Endothelial cell (in vitro differentiated cells): ENCODE results near the gene MVK. TPM values are rescaled to one million over a fixed set of nuclear protein-coding genes. Genes with fewer than 3 reads are reported as not detected.

ENCODE experiments used
- DNase-seq: peaks from one replicate; pipeline ENCODE4 v3.0.0; 2021; ENCODE audit warnings: low spot score
- H3K27ac Mint-ChIP-seq: one replicate; pipeline ENCODE4 v1.8.0; 2021; ENCODE audit warnings: mixed read lengths, inconsistent platforms; ENCODE audit not compliant: unreplicated experiment
- H3K27me3 Mint-ChIP-seq: one replicate; pipeline ENCODE4 v1.8.0; 2021; ENCODE audit warnings: mild to moderate bottlenecking, moderate library complexity, mixed read lengths, inconsistent platforms; ENCODE audit not compliant: unreplicated experiment
- H3K36me3 Mint-ChIP-seq: one replicate; pipeline ENCODE4 v1.8.0; 2021; ENCODE audit warnings: mild to moderate bottlenecking, low read depth, mixed read lengths, inconsistent platforms; ENCODE audit not compliant: unreplicated experiment
- H3K4me1 Mint-ChIP-seq: one replicate; pipeline ENCODE4 v1.8.0; 2021; ENCODE audit warnings: mild to moderate bottlenecking, mixed read lengths, inconsistent platforms; ENCODE audit not compliant: unreplicated experiment
- H3K4me3 Mint-ChIP-seq: one replicate; pipeline ENCODE4 v1.8.0; 2021; ENCODE audit warnings: mild to moderate bottlenecking, mixed read lengths, inconsistent platforms; ENCODE audit not compliant: unreplicated experiment
- H3K9me3 Mint-ChIP-seq: one replicate; pipeline ENCODE4 v1.8.0; 2021; ENCODE audit warnings: mixed read lengths, inconsistent platforms; ENCODE audit not compliant: unreplicated experiment
- CTCF ChIP-seq: fragments of 200-600 bp; sonication (generic); IDR thresholded peaks from one replicate; pipeline ENCODE4 v1.5.0; 2021; ENCODE audit warnings: antibody characterized with exemption; ENCODE audit not compliant: unreplicated experiment
- total RNA-seq: library from RNA; stranded (reverse); fragmentation: NEBNext Ultra II Directional; extraction: Animal tissue kit (Norgen Biotek cat#: 25700); gene quantifications from one replicate; pipeline ENCODE4 v1.2.1, GENCODE V29; 2021; ENCODE audit not compliant: unreplicated experiment

MVK gene
- total RNA-seq, 1 donor from 2014 or later = 40.7 TPM

DNA sequence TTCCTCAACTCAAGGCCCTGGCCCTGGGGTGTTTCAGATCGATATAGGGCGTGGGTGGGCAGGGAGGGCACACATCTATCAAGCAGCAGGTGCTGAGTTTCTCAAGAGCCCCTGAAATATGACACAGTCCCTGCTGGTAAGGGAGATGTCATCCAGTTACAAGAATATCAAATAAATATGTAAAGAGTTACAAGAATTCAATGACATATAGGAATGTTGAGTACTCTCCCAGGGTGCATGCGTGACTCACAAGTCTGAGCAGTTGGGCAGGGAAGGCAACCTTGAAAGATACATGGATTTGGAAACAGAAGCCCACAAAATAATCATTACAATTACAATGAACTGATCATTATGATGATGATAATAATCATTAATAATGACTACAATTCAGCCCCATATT lies 35.2 kb downstream of the MVK start:
- no peak for DNase-seq
- H3K4me1 Mint-ChIP-seq = no peaks in the 10 kb centered on the region
- H3K4me3 Mint-ChIP-seq = no peak overlapping the region
- TF ChIP-seq CTCF = no peak
- no peaks in the 10 kb centered on the region for H3K36me3 Mint-ChIP-seq
- peaks cover 1% of the 10 kb centered on the region for H3K27me3 Mint-ChIP-seq
- no peaks in the 10 kb centered on the region for H3K9me3 Mint-ChIP-seq
- no peak overlapping the region for H3K27ac Mint-ChIP-seq

DNA sequence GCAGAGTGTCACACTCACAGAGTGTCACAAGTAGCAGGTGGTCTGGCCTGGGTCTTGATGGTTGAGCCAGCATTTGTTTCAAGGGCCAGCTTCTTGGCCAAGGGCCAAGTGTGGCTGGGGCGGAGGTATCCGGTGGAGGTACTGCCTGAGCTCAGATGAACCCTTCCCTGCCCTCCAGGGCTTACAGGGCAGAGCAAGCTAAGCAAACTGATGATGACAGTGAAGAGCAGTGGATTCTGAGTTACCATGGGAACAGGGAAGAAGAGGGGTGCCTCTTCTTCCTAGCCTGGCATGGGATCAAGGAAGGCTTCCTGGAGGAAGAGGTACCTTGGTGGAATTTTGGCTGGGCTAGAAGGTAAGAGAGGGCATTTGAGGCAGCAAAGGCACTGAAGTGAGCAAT lies 35.7 kb downstream of the MVK start:
- no peak for TF ChIP-seq CTCF
- no peaks in the 10 kb centered on the region for H3K36me3 Mint-ChIP-seq
- DNase-seq = no peak
- H3K27me3 Mint-ChIP-seq = peaks cover 1% of the 10 kb centered on the region
- no peak overlapping the region for H3K27ac Mint-ChIP-seq
- H3K4me1 Mint-ChIP-seq = no peaks in the 10 kb centered on the region
- H3K4me3 Mint-ChIP-seq = no peak overlapping the region
- no peaks in the 10 kb centered on the region for H3K9me3 Mint-ChIP-seq

DNA sequence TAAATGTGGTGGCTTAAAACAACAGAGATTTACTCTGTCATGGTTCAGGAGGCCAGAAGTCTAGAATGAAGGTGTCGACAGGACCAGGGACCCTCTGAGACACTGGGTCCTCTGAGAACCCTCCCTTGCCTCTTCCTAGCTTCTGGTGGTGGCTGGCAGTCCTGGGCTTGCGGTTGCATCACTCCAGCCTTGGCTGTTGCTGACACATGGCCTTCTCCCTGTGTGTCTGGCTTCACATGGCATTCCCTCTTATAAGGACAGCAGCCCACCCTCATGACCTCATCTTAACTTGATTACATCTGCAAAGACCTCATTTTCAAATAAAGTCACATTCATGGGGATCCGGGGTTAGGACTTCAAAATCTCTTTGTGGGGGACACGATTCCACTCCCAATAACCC lies 36.9 kb downstream of the MVK start:
- TF ChIP-seq CTCF = no peak
- Mint-ChIP-seq H3K9me3 (no peaks in the 10 kb centered on the region), H3K27ac (no peak overlapping the region)

DNA sequence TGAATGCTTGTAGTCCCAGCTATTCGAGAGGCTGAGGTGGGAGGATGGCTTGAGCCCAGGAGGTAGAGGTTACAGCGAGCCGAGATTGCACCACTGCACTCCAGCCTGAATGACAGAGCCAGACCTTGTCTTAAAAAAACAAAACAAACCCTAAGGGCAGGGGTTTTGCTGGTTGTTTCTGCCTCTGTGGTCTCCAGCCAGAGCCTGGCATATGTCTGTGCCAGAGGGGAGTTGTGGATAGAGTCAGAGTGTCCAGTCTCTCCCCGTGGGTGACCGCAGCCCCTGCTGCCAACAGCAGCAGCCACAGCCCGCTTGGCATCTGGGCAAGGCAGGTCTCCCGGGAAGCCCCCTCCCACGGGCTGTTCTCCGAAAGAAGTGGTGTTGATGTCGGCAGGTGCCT lies 37.6 kb downstream of the MVK start:
- no peaks in the 10 kb centered on the region for H3K36me3 Mint-ChIP-seq
- H3K27me3 Mint-ChIP-seq = peaks cover 1% of the 10 kb centered on the region
- TF ChIP-seq CTCF = no peak
- no peak overlapping the region for H3K27ac Mint-ChIP-seq
- no peak for DNase-seq
- no peaks in the 10 kb centered on the region for H3K9me3 Mint-ChIP-seq
- H3K4me1 Mint-ChIP-seq = no peaks in the 10 kb centered on the region
- H3K4me3 Mint-ChIP-seq = no peak overlapping the region

More for the DNA sequence above, 36.9 kb downstream of the MVK start:
- Mint-ChIP-seq H3K36me3 (no peaks in the 10 kb centered on the region), H3K4me3 (no peak overlapping the region), H3K4me1 (no peaks in the 10 kb centered on the region), H3K27me3 (peaks cover 1% of the 10 kb centered on the region)
- DNase-seq = no peak

DNA sequence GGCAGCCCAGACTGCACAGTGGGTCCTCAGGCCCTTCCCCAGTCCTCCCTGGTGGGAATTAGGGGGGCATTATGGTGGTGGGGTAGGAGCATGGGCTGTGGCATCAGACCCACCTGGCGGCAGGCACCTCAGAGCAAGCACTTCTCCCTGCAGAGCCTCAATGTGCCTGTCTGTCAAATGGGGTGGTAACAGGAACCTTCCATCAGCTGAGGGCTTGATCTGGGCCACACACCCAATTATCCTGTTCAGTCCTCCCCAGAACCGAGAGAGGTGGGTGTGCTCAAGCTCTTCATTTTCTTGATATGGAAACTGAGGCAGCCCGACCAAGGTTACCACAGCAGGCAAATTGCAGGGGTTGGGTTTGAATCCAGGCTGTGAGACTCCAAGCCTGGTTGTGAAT lies 38.4 kb downstream of the MVK start:
- H3K4me1 Mint-ChIP-seq = no peaks in the 10 kb centered on the region
- no peak overlapping the region for H3K4me3 Mint-ChIP-seq
- no peak for TF ChIP-seq CTCF
- H3K9me3 Mint-ChIP-seq = no peaks in the 10 kb centered on the region
- DNase-seq = no peak
- peaks cover 1% of the 10 kb centered on the region for H3K27me3 Mint-ChIP-seq
- H3K36me3 Mint-ChIP-seq = no peaks in the 10 kb centered on the region
- no peak overlapping the region for H3K27ac Mint-ChIP-seq
